Fibroblast of mammary gland (primary cell): ENCODE results near the gene BEX1.
"Not testable (repeated sequence)": the region's sequence is repeated elsewhere in the genome, so short reads cannot be mapped to it uniquely, and the experiment has no call there.

Experiments
- DNase-seq: peaks from one replicate; pipeline ENCODE4 v3.0.0-alpha.2; 2010; ENCODE audit warnings: low read depth
- H3K4me3 ChIP-seq: 2 replicates; pipeline ENCODE4 v1.5.1; 2011; ENCODE audit warnings: low read depth, mild to moderate bottlenecking, low read length, moderate library complexity; ENCODE audit not compliant: control insufficient read depth
- CTCF ChIP-seq: conservative IDR thresholded peaks from 2 replicates; pipeline ENCODE4 v1.5.1; 2011; ENCODE audit warnings: low read depth, low read length, inconsistent platforms; ENCODE audit not compliant: control insufficient read depth, insufficient read depth

Gene BEX1

GRCh38 chrX:103063918-103064434, at the start of gene BEX1:
TSS of gene BEX1 (minus strand) at chrX:103064171. CDS start at chrX:103063274, 897 bp downstream.
- peak within 1 kb of the TSS; percentile 9 for H3K4me3 ChIP-seq
- peak; percentile 23 for DNase-seq
- no peak for TF ChIP-seq CTCF

- H3K4me3 ChIP-seq, DNase-seq: not testable (repeated sequence)
These were observed 45.5 kb upstream of the BEX1 start for GRCh38 chrX:103109497-103109896.

GRCh38 chrX:103107836-103108235, 43.9 kb upstream of the BEX1 start:
- H3K4me3 ChIP-seq, result no peak overlapping the region
- no peak for DNase-seq
- no peak for TF ChIP-seq CTCF

GRCh38 chrX:103107227-103107737, 43.3 kb upstream of the BEX1 start:
- not testable (repeated sequence) for H3K4me3 ChIP-seq, DNase-seq

- H3K4me3 ChIP-seq, DNase-seq: not testable (repeated sequence)
These were observed 40.4 kb upstream of the BEX1 start for GRCh38 chrX:103104370-103104769.

DNA sequence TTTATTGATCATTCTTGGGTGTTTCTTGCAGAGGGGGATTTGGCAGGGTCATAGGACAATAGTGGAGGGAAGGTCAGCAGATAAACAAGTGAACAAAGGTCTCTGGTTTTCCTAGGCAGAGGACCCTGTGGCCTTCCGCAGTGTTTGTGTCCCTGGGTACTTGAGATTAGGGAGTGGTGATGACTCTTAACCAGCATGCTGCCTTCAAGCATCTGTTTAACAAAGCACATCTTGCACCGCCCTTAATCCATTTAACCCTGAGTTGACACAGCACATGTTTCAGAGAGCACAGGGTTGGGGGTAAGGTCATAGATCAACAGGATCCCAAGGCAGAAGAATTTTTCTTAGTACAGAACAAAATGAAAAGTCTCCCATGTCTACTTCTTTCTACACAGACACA, 39.9 kb upstream of the BEX1 start:
- not testable (repeated sequence) for H3K4me3 ChIP-seq, DNase-seq

DNA sequence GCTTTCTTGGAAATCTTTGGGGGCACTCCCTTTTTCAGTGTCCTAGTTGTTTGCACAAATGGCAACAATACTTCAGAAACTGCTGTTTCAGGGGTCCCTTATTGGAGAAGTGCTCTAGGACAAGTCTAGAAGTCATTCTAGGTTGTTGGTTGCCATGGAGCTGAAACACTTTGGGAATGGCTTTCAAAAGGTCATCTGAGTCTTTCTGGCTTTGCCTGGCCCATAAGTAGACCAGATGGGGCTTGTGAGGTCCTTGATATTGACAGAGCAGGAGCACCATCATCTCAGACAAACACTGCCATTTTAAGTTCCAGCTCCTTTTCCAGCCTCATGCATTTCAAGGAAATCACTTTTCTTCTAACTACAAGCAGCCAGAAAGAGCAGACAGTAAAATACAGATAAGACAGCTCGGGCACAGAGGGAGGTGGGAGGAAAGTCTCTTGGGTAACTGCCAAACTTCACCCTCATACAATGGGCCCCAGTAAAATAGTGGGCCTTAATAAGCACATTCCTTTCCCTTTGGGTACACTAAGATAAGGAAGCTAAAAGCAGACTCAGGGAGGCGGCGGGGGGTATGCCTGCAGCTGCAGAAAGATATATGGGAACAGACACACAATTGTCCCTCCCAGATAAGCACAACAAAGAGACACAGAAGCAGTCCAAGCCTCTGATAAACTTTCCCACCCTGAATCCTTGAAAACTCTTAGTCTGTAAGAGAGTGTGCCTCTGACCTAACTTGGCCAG, 37.5 kb upstream of the BEX1 start:
- no peak overlapping the region for H3K4me3 ChIP-seq
- no peak for TF ChIP-seq CTCF
- DNase-seq, result no peak

DNA sequence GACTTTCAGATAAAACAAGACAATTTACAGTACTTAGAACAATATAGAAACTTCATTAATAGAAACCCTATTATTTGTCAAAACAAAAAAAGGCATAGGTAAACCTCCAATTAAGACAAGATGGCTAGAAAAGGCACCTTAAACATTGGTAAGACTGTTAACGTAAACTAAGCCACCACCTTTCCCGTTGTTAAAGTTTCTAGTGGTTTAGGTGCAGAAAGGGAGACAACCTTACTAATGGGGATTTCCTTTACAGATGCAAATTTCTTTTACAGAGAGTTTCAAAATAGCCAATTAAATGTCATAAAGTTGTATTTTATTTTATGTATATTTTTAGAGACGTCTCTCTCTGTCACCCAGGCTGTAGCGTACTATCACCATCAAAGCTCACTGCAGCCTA, 36.5 kb upstream of the BEX1 start:
- H3K4me3 ChIP-seq, result no peak overlapping the region
- TF ChIP-seq CTCF, result no peak
- DNase-seq, result no peak

- TF ChIP-seq CTCF, result no peak
- DNase-seq, result no peak
These were observed 35.7 kb upstream of the BEX1 start for GRCh38 chrX:103099691-103100090.

More at GRCh38 chrX:103099691-103100090, 35.7 kb upstream of the BEX1 start:
- no peak overlapping the region for H3K4me3 ChIP-seq
